ENCODE measurements around the gene ABHD15.

GRCh38 chr17:29595943-29596774 is 29.3 kb upstream of the ABHD15 start:
- TF ChIP-seq POLR2A (IDR thresholded peaks at IDR 0.05; ENCODE audit: extremely low read depth, insufficient read length) (no peak), MAX (IDR thresholded peaks at IDR 0.05; ENCODE audit: low read depth, low read length) (no peak), CTCF (IDR thresholded peaks at IDR 0.05; ENCODE audit: low read depth, low read length) (no peak), MYC (IDR thresholded peaks at IDR 0.05; ENCODE audit: low read depth, low read length) (no peak)
